ENCODE measurements around the gene DAB1. TPM values are rescaled to one million over a fixed set of nuclear protein-coding genes. Genes with fewer than 3 reads are reported as not detected.

The DAB1 gene
- total RNA-seq, 1 donor: 0.45 TPM

DNA sequence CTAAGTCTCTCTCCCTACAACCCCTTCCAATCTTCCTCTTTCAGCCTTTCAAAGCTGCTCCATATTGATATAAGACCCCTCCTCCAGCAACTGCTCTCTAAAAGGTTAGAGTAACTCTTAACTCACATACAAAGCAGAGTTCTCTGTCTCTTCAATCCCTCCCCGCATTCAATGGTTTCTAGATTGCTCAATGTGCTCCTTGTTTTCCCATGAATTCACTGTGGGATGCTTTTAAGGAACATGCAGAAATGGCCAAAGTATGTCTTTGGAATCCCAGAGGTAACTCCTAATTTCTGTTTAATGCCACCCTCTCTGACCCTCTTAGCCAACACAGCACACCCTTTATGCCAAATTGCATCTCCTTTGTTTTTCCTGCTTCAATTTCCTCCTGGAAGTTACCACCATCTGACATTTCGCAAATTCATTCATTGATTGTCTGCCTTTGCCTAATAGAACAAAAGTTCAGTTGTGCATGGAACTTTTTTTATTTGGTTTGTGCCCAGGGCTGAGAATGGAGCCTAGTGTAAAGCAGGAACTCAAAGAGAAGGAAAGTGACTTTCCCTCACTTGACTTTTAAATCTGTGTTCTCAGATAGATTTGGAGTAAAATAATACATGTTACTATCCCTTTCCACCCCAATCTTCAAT lies 285.3 kb downstream of the DAB1 start:
- DNase-seq (ENCODE audit: low read depth): no peak
- TF ChIP-seq, protein P1, sequence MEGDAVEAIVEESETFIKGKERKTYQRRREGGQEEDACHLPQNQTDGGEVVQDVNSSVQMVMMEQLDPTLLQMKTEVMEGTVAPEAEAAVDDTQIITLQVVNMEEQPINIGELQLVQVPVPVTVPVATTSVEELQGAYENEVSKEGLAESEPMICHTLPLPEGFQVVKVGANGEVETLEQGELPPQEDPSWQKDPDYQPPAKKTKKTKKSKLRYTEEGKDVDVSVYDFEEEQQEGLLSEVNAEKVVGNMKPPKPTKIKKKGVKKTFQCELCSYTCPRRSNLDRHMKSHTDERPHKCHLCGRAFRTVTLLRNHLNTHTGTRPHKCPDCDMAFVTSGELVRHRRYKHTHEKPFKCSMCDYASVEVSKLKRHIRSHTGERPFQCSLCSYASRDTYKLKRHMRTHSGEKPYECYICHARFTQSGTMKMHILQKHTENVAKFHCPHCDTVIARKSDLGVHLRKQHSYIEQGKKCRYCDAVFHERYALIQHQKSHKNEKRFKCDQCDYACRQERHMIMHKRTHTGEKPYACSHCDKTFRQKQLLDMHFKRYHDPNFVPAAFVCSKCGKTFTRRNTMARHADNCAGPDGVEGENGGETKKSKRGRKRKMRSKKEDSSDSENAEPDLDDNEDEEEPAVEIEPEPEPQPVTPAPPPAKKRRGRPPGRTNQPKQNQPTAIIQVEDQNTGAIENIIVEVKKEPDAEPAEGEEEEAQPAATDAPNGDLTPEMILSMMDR (IDR thresholded peaks at IDR 0.05; ENCODE audit: insufficient read depth, low read length): no peak
- no peak overlapping the region for H3K4me3 ChIP-seq (ENCODE audit: low read depth, low read length)

DNA sequence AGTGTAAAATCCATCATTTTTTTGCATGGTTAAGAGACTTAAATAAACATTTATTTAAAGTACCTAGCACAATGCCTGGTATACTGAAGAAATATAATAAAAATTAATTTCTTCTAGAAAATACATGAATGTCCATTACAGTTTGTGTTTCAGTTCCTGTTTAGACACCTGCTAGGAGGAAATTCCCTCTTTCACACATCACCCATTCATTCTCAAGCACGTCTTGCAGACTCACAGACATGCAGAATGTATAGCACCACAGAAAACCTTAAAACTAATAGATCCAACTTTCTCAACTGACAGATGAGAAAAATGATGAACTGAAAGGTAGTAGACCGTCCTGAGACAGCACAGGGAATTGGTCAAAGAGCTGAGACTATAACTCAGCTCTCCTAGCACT lies 285.9 kb downstream of the DAB1 start:
- TF ChIP-seq, protein P1 (IDR thresholded peaks at IDR 0.05; ENCODE audit: insufficient read depth, low read length): no peak
- no peak for DNase-seq (ENCODE audit: low read depth)
- no peak overlapping the region for H3K4me3 ChIP-seq (ENCODE audit: low read depth, low read length)

DNA sequence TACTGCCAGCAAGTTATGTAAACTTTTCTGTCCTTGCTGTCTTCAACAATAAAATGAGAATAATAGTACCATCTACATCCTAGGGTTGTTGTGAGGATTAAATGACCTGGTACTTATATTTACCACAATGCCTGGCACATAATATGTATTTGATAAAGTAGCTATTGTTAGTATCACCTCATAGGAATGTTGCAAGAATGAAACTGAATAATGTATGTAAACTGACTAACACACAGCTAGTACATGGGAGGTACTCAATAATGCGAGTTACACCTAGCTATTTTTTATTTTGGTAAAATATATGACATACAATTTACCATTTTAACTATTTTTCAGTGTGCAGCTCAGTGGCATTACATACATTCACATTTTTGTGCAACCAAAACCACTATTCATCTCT lies 289.1 kb downstream of the DAB1 start:
- no peak overlapping the region for H3K4me3 ChIP-seq (ENCODE audit: low read depth, low read length)
- TF ChIP-seq, protein P1 (IDR thresholded peaks at IDR 0.05; ENCODE audit: insufficient read depth, low read length): no peak
- no peak for DNase-seq (ENCODE audit: low read depth)

DNA sequence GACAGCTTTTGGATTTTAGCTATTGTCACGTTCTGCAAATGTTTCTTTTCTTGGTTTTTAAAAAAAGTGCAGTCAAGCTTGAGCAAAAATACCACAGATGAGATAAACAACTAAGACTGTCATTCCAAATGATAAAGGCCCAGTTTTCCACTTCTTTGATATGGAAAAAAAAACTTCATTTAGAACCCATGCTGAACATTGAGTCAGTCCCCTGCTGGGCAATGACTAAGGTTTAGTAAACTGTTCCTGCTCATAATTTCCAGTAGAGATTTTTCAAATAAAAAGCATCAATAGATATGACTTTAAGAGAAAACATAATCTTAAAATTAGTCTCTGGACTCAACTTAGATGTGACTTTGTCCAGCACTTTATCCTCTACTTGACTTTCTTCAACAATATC lies 290.2 kb downstream of the DAB1 start:
- TF ChIP-seq, protein P1 (IDR thresholded peaks at IDR 0.05; ENCODE audit: insufficient read depth, low read length): no peak
- peak; percentile 69 for DNase-seq (ENCODE audit: low read depth)
- no peak overlapping the region for H3K4me3 ChIP-seq (ENCODE audit: low read depth, low read length)

DNA sequence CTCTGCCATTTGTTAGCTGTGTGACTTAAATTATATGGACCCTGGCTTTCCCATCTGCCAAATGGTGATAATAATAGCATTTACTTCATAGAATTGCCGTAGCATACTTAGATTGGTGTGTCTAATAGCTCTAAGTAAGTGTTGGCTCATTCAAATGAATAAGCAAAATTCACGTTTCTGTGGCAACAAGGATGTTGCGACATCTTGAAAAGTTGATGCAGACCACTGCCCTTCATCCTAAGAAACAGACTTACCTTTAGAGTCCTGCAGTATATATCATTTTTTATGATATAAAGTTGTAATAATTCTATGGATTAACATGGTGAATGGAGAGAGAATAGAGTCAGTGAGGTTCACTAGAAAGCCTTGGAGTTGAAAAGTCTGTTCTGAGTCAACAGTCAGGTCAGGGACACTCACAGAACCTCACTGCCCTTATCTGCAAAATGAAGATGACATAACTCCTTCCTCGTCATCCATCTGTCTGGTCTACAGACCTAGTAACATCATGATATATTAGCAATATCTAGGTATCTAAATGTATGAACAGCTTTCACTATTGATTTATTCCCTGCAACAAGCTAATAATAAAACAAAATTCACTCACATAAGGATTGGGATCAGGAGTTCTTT lies 290.8 kb downstream of the DAB1 start:
- no peak overlapping the region for H3K4me3 ChIP-seq (ENCODE audit: low read depth, low read length)
- TF ChIP-seq, protein P1 (IDR thresholded peaks at IDR 0.05; ENCODE audit: insufficient read depth, low read length): no peak
- peak; percentile 29 for DNase-seq (ENCODE audit: low read depth)

DNA sequence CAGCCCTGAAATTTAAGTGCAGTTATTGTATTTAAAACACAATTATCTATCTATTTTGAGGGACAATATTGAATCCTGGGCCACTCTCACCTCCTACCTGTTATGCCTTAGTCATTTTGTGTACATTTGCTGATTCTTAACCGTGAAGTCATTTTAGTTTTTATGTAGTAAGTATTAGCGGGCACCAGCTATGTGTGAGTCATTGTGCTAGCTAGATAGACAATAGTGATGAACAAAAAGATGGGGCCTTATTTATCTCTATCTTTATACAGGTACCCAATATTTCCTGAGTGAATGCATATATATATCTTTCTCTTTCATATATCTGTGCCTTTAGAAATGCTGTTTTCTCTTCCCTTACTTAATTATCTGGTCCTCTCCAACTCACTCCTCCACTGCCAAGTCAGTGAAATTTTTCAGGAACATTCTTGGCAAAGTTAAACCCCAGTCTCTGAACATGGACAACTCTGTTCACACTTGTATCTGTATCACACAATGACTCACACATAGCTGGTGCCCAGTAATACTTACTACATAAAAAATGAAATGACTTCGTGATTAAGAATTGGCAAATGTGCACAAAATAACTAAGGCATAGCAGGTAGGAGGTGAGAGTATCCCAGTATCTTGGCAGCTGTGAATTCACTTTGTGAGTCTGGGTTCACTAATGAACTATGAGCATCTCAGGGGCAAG lies 292.0 kb downstream of the DAB1 start:
- peak; percentile 79 for DNase-seq (ENCODE audit: low read depth)
- no peak overlapping the region for H3K4me3 ChIP-seq (ENCODE audit: low read depth, low read length)
- TF ChIP-seq, protein P1 (IDR thresholded peaks at IDR 0.05; ENCODE audit: insufficient read depth, low read length): no peak

Measured in fibroblast of the aortic adventitia (primary cell).